ENCODE measurements around the gene VPS37C.
"Not testable (repeated sequence)": the region's sequence is repeated elsewhere in the genome, so short reads cannot be mapped to it uniquely, and the experiment has no call there.

The VPS37C gene

DNA sequence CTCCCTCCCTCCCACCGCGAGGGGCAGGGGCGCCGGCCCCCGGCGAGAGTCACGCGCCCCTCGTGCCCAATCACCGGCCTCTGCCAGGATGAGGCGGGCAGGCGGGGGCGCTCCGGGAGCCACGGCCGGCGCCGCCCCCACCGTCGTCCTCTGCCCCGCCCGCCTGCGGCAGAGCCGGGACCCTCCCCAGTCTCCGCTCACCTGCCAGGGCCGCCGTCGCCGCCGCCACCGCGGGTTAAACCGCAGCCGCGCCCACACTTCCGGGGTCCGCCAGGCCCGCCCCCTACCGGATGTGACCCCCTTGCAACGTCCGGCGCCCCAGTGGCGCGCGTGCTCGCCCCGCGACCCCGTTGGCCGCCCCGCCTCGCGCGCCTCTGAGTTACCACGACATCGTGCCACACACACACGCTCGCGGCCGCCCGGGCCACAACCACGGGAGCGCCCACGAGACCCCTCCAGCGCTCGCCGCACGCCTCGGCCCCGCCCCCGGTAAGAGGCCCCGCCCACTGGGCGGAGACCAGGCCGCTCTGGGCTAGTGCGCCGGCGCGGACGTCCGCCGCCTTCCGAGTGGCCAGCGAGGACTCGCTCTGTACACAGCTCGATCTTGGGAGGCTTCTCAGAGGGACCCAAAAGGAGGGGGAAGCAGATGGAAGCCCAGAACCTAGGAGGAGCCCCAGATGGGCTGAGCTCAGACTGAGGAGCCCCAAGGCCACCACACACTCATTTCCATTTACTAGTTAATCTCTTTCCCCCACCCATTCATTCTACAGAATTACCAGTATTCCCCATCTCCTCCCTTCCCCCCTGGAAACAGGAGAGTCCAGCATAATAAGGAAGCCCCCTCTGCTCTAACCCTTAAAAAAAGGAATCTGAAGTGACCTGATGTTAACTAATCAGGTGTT is at the start of gene VPS37C:
VPS37C (minus strand) TSS at position 237 of the 902 bp plus-strand sequence. CDS start 22,597 bp downstream, outside the sequence.
- DNase-seq (ENCODE audit: low spot score) = peak; percentile 99

DNA sequence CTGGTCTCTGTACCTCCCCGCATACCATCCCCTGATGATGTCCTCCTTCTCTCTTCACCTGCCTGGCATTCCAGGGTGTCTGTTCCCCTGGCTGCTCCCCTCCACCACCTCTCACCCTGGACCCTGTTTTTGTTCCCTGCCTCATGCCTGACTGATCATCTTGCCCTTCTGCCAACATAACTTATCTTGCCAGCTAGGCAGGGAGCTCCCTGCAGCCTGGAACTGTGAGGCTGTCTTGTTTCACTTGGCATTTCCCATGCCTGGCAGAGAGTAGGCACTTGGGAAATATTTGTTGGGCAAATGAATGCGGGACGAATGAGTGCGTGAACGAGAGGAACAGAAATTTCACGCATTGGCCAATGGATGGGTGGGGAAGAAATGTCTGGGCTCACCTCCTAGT is 49.4 kb upstream of the VPS37C start:
- not testable (repeated sequence) for DNase-seq (ENCODE audit: low spot score)

DNA sequence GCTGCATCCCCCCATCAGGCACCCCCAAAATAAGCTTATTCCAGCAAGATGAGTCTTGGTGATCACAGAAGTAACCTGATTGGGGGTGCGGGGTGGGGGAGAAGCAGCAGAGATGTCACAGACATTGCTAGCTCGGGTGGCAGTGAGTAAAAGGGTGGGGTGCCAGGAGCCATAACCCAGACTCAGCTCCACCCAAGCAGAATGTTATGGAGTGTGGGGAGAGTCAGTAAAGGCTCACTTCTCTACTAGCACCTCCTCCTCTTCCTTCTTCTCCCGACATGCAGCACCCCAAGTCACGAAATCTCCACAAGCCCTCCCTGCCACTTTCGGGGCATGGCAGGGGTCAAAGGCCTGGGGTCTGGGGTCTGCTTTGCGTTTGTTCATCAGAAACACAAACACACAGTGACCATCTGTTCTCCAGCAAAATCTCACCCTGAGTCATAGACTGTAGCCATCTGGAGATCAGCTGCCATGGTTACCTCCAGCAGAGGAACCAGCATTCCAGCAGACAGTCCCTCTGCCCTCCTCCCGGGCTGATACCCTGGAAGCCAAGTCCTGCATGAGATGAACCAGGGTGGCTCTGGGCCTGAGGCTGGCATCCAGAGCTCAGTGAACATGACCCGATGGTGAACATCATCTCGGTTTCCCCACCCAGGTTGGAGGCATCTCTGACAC is 46.5 kb upstream of the VPS37C start:
- DNase-seq (ENCODE audit: low spot score) = not testable (repeated sequence)

DNA sequence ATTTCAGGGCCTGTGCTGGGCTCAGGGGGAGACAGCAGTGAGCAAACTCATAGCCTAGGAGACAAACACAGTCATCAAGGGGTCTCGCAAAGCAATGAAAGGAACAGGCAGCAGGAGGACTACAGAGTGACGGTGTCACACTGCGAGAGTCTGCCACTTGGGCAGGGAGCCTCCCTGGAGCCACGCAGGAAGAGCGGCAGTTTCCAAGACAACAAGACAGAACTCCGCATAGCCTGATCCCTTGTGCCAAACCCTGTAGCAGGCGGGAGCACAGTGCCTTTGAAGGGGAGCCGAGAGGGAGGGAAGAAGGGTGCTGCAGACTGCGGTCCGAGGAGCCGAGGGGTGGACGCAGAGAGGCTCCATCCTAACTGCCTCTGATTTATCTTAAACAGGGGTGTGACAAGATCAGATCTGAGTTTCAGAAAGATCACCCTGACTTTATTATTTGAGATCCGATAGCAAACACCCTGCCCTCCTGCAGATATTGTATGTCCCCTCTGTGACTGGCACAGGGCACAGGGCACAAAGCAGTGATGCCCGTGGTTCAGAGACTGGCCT is 43.4 kb upstream of the VPS37C start:
- DNase-seq (ENCODE audit: low spot score) = not testable (repeated sequence)

DNA sequence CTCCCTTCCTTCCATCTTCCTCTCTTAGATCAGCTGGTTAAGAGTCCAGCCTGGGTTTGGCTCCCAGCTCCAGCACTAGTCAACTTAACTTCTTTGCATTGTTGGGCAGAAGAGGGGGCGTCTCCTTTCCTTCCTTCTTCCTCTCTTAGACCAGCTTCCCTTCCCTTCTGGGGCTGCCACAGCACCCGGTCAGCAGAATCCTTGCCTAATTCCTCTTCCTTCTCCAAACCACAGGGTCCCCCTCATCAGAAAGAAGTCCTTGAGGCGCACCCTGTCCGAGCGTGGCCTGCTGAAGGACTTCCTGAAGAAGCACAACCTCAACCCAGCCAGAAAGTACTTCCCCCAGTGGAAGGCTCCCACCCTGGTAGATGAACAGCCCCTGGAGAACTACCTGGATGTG is 42.6 kb upstream of the VPS37C start:
- not testable (repeated sequence) for DNase-seq (ENCODE audit: low spot score)

DNA sequence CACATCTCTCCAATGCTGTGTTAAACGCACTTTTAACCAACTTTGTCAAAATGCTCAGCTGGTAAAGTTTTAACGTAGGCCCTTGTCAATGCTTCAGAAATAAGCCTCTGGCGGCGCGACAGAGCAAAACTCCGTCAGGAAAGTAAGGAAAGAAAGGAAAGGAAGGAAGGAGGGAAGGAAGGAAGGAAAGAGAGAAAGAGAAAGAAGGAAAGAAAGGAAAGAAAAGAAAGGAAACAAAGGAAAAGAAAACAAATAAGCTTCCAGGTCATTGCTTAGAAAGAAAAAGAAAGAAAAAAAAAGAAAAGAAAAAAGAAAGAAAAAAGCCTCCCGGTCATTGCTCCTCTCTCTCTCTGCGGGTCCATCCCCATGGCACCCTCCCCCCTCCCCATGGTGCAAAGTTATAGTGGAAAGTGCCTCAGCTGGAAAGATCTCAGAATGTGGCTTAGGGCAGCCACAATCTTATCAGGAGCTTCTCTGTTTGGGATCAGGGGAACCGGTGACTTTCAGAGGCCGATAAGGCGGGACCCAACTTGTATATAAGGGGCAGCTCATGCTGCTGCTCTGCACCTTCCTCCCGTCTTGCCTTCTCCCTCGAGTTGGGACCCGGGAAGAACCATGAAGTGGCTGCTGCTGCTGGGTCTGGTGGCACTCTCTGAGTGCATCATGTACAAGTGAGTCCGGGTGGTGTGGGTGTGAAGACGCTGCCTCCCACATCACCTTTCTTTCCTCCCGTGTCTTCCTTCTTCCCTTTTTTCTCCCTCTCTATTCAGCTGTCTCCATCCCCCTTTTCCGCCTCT is 41.9 kb upstream of the VPS37C start, which contains the start of gene PGA3:
PGA3 (plus strand) TSS at position 566 of the 797 bp plus-strand sequence; CDS start at position 616, 50 bp downstream.
- DNase-seq (ENCODE audit: low spot score) = not testable (repeated sequence)

DNA sequence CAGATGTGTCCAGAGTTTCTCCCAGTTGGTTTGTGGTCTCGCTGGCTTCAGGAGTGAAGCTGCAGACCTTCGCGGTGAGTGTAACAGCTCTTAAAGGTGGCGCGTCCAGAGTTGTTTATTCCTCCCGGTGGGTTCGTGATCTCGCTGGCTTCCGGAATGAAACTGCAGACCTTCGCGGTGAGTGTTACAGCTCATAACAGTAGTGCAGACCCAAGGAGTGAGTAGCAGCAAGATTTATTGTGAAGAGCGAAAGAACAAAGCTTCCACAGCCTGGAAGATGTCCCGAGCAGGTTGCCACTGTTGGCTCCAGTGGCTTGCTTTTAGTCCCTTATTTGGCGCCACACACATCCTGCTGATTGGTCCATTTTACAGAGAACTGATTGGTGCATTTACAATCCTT is 40.2 kb upstream of the VPS37C start:
- no peak for DNase-seq (ENCODE audit: low spot score)

DNA sequence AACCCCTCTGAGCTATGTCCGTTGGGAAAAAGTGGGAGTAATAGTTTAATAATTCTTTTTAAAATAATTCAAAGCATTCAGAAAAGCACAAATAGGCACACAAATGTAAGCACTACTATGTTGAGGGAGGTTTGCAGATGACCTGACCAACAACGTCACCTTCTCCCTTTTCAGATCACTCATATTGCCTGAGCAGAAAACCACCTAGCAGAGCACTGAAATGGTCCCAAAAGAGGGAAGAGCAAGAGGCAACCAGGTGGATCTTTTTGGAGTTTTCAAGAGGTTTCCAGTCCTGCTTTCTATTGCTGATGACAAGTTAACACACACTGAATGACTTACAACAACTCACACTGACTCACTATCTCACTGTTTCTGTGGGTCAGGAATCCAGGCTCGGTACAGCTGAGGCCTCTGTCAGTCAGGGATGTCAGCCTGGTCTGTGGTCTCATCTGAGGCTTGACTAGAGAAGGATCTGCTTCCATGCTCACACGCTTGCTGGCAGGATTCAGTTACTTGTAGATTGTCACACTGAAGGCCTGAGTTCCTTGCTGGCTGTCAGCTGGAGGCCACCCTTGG is 37.8 kb upstream of the VPS37C start:
- no peak for DNase-seq (ENCODE audit: low spot score)

DNA sequence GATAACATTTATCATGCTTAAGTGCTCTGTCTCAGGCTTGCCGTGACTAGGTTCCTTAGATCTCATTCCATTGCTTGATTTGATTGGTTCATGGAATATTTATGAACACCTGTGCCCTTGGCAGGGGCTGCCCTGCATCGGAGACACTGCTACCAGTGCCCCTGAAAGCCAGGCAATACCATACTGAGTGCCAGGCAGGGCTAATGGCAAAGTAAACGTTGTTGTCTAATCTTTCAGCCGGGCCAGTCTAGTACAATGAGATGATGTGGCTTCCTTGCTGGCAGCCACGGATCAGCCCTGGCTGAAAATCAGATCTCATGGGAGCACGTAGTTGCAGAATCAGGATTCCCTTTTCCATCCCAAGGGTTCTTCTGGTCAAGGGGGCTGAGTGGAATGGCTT is 37.1 kb upstream of the VPS37C start:
- DNase-seq (ENCODE audit: low spot score) = no peak

DNA sequence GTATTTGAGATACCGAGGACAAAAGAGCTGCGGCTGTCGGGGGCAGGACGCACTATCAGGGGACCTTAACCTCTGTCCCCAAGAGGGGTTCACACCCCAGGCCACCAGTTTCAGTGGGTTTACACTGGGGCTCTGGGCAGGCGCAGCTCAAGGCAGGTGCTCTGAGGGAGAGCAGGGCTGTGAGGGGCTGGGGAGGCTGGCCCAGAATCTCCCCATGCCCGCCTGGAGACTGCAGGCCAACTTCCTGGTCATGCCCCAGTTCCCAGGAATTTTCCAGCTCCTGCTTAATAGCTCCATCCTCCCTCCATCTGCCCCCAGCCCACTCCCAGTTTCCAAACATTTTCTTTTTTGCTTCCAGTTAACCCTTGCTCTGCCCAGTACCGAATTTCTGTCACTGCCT is 34.5 kb upstream of the VPS37C start:
- no peak for DNase-seq (ENCODE audit: low spot score)

DNA sequence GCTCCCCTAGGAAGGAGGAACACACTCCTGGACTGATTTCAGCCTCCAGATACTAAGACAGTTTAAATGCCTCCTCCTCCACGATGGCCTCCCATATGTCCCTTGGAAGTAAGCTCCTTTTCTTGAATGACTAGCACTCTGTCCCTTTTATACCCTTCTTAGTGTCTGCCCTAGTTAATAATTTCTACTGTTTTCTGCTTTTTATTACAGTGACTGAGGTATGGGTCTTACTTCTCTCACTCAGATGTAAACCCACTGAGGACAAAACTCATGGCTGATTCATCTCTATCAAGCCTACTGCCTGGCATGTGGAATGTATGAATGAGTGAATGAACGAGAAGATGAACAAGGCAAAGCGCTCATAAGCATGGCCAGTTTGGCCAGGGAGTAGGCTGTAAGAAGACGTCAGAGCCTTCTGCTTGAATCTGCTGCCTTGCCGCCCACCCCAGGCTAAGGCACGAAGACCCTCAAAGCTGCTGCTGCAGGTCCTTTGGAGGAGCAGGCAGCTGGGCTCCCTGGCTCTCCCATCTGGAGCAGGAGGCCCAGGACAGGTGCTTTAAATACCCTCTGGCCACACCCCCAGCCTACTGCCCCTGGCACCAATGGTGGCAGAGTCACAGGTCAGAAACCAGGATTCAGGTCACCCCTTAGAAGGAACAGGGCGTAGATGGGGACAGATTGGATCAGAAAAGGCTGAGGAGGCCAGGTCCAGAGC is 33.9 kb upstream of the VPS37C start:
- DNase-seq (ENCODE audit: low spot score) = no peak

DNA sequence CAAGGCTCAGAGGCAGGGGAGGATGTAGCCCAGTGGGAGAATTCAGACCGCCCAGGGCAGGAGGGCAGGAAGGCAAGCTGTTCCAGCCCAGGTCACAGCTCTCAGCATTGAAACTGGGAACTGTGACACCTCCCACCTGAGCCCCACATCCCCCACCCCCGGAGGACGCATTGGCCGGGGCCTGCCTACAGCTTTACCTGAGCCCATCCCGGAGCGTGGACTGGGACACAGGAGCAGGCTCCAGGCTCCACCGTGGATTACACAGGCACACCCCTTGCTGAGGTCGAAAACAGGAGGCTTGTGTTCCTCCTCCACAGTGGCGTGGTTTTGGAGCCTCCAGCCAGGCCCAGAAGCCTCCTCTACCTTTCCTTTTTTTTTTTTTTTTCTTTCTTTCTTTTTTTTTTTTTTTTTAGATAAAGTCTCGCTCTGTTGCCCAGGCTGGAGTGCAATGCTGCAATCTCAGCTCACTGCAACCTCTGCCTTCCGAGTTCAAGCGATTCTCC is 33.0 kb upstream of the VPS37C start:
- no peak for DNase-seq (ENCODE audit: low spot score)

DNA sequence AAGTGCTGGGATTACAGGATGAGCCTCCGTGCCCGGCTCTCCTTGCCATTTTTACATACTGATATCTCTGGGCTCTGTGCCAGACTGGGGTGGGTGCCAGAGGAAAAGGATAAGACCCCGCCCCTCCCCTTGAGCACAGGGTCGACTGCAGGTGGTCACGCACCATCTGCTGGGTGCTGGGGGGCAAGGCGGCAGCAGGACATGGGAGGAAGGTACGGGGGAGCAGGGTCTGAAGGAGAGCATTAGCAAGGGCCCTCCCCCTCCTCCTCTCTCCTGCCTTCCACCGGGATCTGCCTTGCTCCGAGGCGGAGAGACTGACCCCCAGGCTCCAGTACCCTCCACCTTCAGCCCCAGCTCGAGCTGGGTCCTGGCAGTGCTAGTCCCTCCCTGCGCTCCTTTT is 32.4 kb upstream of the VPS37C start:
- no peak for DNase-seq (ENCODE audit: low spot score)

DNA sequence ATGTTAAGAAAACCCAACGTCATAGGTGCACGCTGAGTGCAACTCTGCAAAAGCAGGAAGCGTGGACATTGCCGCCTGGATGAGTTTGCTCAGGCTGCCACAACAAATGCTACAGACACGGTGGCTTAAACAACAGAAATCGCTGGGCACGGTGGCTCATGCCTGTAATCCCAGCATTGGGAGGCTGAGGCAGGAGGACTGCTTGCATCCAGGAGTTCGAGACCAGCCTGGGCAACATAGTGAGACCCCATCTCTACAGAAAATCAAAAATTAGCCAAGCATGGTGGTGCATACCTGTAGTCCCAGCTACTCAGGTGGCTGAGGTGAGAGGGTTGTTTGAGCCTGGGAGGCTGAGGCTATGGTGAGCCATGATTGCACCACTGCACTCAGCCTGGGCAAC is 28.7 kb upstream of the VPS37C start:
- DNase-seq (ENCODE audit: low spot score) = no peak

DNA sequence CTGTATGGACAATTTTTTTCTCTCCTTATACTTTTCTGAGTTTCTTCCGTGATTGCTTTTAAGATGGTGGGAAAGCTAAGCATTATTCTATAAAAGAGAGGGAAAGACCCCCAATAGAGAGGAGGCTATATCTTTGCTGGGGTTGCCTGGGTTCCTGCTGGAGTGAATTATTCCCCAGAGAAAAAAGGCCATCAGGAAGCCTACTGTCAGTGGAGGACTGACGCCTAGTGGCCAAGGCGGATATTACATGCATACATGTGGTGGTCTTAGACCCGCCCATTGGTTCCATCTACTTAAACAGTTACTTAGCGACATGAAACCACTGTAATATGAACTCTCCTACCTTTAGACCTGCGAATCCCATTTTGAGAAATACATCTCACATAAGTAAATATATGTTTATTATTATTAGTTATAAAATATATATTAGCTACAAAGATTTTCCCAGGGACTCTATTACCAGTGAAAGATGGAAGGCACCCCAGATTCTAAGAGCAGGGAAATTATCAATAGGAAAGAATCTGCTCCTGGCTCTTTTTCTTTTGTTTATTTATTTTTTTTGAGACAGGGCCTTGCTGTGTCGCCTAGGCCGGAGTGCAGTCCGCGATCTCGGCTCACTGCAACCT is 26.4 kb upstream of the VPS37C start:
- peak; percentile 78 for DNase-seq (ENCODE audit: low spot score)

DNA sequence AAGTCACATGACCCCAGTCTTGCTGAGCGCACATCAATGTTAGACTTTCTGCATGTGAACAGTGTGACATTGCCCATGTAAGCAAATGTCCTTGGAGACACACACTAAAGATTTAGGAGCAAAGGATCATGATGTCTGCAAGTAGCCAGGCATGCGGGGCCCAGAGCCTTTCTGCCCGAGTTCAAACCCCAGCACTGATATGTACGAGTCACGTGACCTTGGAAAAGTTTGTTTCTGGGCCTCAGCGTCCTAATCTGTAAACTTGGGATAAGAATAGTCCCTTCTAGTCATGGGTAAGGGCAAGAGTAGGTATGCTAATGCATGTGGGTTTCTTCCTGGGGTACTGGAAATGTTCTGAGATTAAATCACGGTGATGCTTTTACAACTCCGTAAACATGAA is 25.3 kb upstream of the VPS37C start:
- DNase-seq (ENCODE audit: low spot score) = no peak

DNA sequence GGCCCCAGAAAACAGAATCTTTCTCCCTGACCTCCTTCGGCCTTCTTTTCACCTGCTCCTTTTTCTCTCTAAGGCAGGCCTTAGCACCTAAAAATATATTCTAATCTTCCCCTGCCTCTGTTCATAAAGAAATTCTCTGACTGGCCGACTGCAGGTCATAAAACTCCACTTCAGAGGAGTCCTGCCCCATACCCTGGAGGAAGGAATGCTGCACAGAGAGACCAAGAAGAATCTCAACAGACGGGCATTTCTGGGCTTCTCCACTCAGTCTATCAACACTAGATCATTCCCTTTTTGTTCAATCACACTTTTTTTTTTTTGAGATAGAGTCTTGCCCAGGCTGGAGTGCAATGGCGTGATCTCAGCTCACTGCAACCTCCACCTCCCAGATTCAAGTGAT is 22.4 kb upstream of the VPS37C start:
- no peak for DNase-seq (ENCODE audit: low spot score)

DNA sequence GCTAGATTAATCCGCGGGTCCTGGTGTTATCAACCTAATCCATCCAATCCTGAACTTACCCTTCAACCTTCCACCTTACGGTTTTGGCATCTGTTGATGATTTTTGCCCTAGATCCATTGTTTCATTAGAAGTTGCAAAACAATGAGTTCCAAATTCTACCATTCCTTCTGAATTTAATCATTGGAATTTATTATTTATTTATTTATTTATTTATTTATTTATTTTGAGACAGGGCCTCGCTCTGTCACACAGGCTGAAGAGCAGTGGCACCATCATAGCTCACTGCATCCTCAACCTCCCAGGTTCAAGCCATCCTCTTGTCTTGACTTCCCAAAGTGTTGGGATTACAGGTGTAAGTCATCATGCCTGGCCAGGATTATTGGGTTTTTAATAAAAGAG is 20.3 kb upstream of the VPS37C start:
- DNase-seq (ENCODE audit: low spot score) = no peak

DNA sequence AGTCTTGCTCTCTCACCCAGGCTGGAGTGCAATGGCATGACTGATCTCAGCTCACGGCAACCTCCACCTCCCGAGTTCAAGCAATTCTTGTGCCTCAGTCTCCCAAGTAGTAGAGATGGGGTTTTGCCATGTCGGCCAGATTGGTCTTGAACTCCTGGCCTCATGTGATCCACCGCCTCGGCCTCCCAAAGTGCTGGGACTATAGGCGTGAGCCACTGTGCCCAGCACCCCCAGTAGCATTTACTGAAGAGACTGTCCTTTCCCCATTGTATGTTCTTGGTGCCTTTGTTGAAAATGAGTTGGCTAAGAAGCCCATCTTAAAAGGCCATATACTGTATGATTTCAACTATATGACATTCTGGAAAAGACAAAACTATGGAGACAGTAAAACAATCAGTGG is 19.0 kb upstream of the VPS37C start:
- DNase-seq (ENCODE audit: low spot score) = not testable (repeated sequence)

DNA sequence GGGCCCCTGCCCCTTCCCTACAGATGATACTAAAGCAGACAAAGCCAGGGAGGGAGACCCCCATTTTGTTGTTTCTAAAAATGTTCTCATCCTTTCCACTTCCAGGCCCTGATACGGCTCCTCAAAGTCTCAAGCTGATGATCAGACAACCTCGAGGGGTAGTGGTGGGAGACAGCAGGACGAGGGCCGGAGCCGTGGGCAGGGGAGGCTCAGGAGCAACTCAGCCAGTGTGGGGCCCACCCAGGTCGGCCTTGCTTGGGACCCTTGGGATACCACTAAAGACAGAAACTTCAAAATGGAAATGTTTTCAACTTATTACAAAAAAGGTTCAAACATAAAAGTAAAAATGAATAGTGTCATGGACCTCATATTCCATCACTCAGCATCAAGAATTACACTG is 15.2 kb upstream of the VPS37C start:
- DNase-seq (ENCODE audit: low spot score) = no peak

All from HuH-7.5 (cell line).